ENCODE results near the gene COX7A2. TPM values are rescaled to one million over a fixed set of nuclear protein-coding genes. Genes with fewer than 3 reads are reported as not detected.

COX7A2 gene
- total RNA-seq, 4 donors from 2014 or later: 166 to 413 (median 222) TPM

DNA sequence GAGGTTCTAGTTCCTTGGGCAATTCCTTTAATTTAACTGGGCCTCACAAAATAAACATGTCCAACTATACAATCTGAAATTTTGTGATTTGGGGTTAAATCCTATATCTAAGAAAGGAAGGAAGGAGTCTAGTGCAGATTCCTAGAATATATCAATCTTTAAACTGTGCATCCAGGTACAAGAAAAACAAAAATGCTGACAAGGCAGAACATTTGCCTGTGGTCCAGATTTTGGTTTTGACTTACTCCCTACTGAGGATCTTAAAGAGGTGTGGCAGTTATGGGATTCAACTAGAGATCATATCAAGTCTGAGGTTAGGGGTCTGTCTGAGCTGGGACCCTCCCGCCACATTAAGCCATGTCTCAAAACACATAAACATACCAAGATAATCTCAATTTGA, 17.7 kb upstream of the COX7A2 start:
- no peaks in the 10 kb centered on the region for H3K9me3 ChIP-seq
- no peak overlapping the region for H3K4me3 ChIP-seq
- H3K27me3 ChIP-seq: no peaks in the 10 kb centered on the region
- intact Hi-C loops (cut with DNase I; ENCODE audit: low total_unique reads) (no loop called here), in situ Hi-C loops (cut with MboI; ENCODE audit: low sequenced_read_pairs in 4 of 4) (loop anchor here (5.0 to 10.0 kb wide), 3 partner anchors 246 to 264 kb away; no protein-coding TSS in a partner anchor)
- no peak for TF ChIP-seq POLR2A (IDR thresholded peaks at IDR 0.05)
- TF ChIP-seq CTCF (IDR thresholded peaks at IDR 0.05 in 4 of 5, conservative IDR thresholded peaks at IDR 0.05 in 1 of 5): no peak
- no peak overlapping the region for H3K27ac ChIP-seq
- no peaks in the 10 kb centered on the region for H3K4me1 ChIP-seq
- peaks cover 0 to 58% of the 10 kb centered on the region in 2 donors for H3K36me3 ChIP-seq
- no peak for ATAC-seq
- DNase-seq: no peak

GRCh38 chr6:75257343-75258087, 13.9 kb upstream of the COX7A2 start:
- Histone ChIP-seq H3K4me3 (no peak overlapping the region), H3K27ac (no peak overlapping the region), H3K9me3 (no peaks in the 10 kb centered on the region), H3K4me1 (no peaks in the 10 kb centered on the region), H3K27me3 (no peaks in the 10 kb centered on the region), H3K36me3 (peaks cover 0 to 63% of the 10 kb centered on the region in 2 donors)
- DNase-seq (no peak), ATAC-seq (no peak)
- in situ Hi-C loops (cut with MboI; ENCODE audit: low sequenced_read_pairs in 4 of 4) (no loop called here), intact Hi-C loops (cut with DNase I; ENCODE audit: low total_unique reads) (no loop called here)
- TF ChIP-seq POLR2A (IDR thresholded peaks at IDR 0.05): no peak
- no peak for TF ChIP-seq CTCF (IDR thresholded peaks at IDR 0.05 in 4 of 5, conservative IDR thresholded peaks at IDR 0.05 in 1 of 5)

DNA sequence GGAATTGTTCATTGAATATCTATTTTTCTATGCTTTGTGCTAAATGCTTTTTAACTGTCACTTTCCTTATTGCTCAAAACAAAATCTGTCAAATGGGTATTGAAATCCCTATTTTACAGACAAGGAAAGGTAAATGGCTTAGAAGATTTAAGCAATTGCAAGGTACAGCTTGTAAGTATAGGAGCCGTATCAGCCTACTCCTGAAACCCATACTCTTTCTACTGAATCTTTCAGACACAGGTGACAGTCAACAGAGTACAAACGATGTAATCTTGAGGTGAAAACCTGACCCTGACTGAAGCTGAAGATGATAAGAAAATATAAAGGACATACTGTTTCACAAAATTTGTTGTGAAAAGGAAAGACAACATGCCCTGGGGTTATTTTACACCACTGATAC, 7.0 kb upstream of the COX7A2 start:
- no peak for TF ChIP-seq CTCF (IDR thresholded peaks at IDR 0.05 in 4 of 5, conservative IDR thresholded peaks at IDR 0.05 in 1 of 5)
- Histone ChIP-seq H3K9me3 (no peaks in the 10 kb centered on the region), H3K4me1 (no peaks in the 10 kb centered on the region), H3K27ac (no peak overlapping the region), H3K4me3 (no peak overlapping the region), H3K27me3 (no peaks in the 10 kb centered on the region), H3K36me3 (peaks cover 0 to 21% of the 10 kb centered on the region in 2 donors)
- ATAC-seq (no peak), DNase-seq (no peak)
- in situ Hi-C loops (cut with MboI; ENCODE audit: low sequenced_read_pairs in 4 of 4) (no loop called here), intact Hi-C loops (cut with DNase I; ENCODE audit: low total_unique reads) (no loop called here)

GRCh38 chr6:75249837-75250236, 6.2 kb upstream of the COX7A2 start:
- H3K27me3 ChIP-seq: no peaks in the 10 kb centered on the region
- no peak for DNase-seq
- no peak overlapping the region for H3K27ac ChIP-seq
- H3K4me3 ChIP-seq: no peak overlapping the region
- no peak for TF ChIP-seq CTCF (IDR thresholded peaks at IDR 0.05 in 4 of 5, conservative IDR thresholded peaks at IDR 0.05 in 1 of 5)
- TF ChIP-seq POLR2A (IDR thresholded peaks at IDR 0.05): no peak
- in situ Hi-C loops (cut with MboI; ENCODE audit: low sequenced_read_pairs in 4 of 4) (loop anchor here in 2 of 4 donors (25.0 kb wide), 1 partner anchor 1763 kb away; no protein-coding TSS in a partner anchor), intact Hi-C loops (cut with DNase I; ENCODE audit: low total_unique reads) (no loop called here)
- H3K4me1 ChIP-seq: no peaks in the 10 kb centered on the region
- no peak for ATAC-seq
- H3K36me3 ChIP-seq: peaks cover 0 to 16% of the 10 kb centered on the region in 2 donors
- no peaks in the 10 kb centered on the region for H3K9me3 ChIP-seq

All from gastrocnemius medialis (tissue), 4 donors.